ENCODE measurements around the gene GALR2. TPM values are rescaled to one million over a fixed set of nuclear protein-coding genes. Genes with fewer than 3 reads are reported as not detected.
A peak's percentile ranks its signal among the peaks of the same experiment; 100 is the strongest.

Gene GALR2
- total and polyA plus RNA-seq, 9 of the 15 experiments (the other 6 are each of a cell fraction or from before 2014, with no cell fraction given), result 0.34 TPM; not detected in 8

GRCh38 chr17:76072148-76072858 is 2.3 kb upstream of the GALR2 start, which contains the start of gene SRP68 (continued):
- TF ChIP-seq FOXA3 (CRISPR knock-in tag; conservative IDR thresholded peaks at IDR 0.05 in 1 of 2, IDR thresholded peaks at IDR 0.05 in 1 of 2) (no peak; a peak in 1 of 4 replicates), KLF6 (CRISPR knock-in tag; IDR thresholded peaks at IDR 0.05; ENCODE audit: borderline replicate concordance) (no peak), ZEB2 (IDR thresholded peaks at IDR 0.05) (no peak), NR4A1 (CRISPR knock-in tag; IDR thresholded peaks at IDR 0.05) (no peak), NR4A1 (tag; IDR thresholded peaks at IDR 0.05) (no peak), RHOXF2B (CRISPR knock-in tag; conservative IDR thresholded peaks at IDR 0.05) (no peak), USF1 (CRISPR knock-in tag; IDR thresholded peaks at IDR 0.05) (0 out of 2 replicates have a peak, but pooled peaks have one; percentile 12), FOXP1 (CRISPR knock-in tag; IDR thresholded peaks at IDR 0.05) (peak; percentile 84), ZNF589 (CRISPR knock-in tag; IDR thresholded peaks at IDR 0.05; ENCODE audit: low read depth) (no peak), HDAC1 (IDR thresholded peaks at IDR 0.05) (peak in 1 of 2 experiments; percentile 27; a peak in 1 of 4 replicates), ZNF274 (IDR thresholded peaks at IDR 0.05; ENCODE audit: borderline replicate concordance, low read depth, low read length) (no peak), RBBP5 (IDR thresholded peaks at IDR 0.05; ENCODE audit: borderline replicate concordance, insufficient read depth, low read length, poor library complexity, severe bottlenecking) (peak; percentile 77), ZNF668 (CRISPR knock-in tag; IDR thresholded peaks at IDR 0.05) (no peak), PYGO2 (tag; IDR thresholded peaks at IDR 0.05) (no peak), ZNF717 (CRISPR knock-in tag; IDR thresholded peaks at IDR 0.05) (no peak), ZZZ3 (IDR thresholded peaks at IDR 0.05) (no peak), ZNF165 (CRISPR knock-in tag; IDR thresholded peaks at IDR 0.05; ENCODE audit: borderline replicate concordance) (no peak), RUNX1 (IDR thresholded peaks at IDR 0.05; ENCODE audit: low read depth) (no peak), ZBED1 (IDR thresholded peaks at IDR 0.05) (peak; percentile 48; the same call in 1 of the 2 replicates)
- TF ChIP-seq, protein P1, sequence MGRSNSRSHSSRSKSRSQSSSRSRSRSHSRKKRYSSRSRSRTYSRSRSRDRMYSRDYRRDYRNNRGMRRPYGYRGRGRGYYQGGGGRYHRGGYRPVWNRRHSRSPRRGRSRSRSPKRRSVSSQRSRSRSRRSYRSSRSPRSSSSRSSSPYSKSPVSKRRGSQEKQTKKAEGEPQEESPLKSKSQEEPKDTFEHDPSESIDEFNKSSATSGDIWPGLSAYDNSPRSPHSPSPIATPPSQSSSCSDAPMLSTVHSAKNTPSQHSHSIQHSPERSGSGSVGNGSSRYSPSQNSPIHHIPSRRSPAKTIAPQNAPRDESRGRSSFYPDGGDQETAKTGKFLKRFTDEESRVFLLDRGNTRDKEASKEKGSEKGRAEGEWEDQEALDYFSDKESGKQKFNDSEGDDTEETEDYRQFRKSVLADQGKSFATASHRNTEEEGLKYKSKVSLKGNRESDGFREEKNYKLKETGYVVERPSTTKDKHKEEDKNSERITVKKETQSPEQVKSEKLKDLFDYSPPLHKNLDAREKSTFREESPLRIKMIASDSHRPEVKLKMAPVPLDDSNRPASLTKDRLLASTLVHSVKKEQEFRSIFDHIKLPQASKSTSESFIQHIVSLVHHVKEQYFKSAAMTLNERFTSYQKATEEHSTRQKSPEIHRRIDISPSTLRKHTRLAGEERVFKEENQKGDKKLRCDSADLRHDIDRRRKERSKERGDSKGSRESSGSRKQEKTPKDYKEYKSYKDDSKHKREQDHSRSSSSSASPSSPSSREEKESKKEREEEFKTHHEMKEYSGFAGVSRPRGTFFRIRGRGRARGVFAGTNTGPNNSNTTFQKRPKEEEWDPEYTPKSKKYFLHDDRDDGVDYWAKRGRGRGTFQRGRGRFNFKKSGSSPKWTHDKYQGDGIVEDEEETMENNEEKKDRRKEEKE (IDR thresholded peaks at IDR 0.05; ENCODE audit: borderline replicate concordance in 1 of 2, control insufficient read depth in 1 of 2, low read depth in 2 of 2, low read length in 1 of 2), result no peak
- TF ChIP-seq, protein P2, sequence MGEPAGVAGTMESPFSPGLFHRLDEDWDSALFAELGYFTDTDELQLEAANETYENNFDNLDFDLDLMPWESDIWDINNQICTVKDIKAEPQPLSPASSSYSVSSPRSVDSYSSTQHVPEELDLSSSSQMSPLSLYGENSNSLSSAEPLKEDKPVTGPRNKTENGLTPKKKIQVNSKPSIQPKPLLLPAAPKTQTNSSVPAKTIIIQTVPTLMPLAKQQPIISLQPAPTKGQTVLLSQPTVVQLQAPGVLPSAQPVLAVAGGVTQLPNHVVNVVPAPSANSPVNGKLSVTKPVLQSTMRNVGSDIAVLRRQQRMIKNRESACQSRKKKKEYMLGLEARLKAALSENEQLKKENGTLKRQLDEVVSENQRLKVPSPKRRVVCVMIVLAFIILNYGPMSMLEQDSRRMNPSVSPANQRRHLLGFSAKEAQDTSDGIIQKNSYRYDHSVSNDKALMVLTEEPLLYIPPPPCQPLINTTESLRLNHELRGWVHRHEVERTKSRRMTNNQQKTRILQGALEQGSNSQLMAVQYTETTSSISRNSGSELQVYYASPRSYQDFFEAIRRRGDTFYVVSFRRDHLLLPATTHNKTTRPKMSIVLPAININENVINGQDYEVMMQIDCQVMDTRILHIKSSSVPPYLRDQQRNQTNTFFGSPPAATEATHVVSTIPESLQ (CRISPR knock-in tag; IDR thresholded peaks at IDR 0.05), result no peak
- TF ChIP-seq, protein P3, sequence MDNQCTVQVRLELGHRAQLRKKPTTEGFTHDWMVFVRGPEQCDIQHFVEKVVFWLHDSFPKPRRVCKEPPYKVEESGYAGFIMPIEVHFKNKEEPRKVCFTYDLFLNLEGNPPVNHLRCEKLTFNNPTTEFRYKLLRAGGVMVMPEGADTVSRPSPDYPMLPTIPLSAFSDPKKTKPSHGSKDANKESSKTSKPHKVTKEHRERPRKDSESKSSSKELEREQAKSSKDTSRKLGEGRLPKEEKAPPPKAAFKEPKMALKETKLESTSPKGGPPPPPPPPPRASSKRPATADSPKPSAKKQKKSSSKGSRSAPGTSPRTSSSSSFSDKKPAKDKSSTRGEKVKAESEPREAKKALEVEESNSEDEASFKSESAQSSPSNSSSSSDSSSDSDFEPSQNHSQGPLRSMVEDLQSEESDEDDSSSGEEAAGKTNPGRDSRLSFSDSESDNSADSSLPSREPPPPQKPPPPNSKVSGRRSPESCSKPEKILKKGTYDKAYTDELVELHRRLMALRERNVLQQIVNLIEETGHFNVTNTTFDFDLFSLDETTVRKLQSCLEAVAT (IDR thresholded peaks at IDR 0.05), result no peak

Data from K562 (cell line).